ENCODE results near the gene OR4K15. TPM values are rescaled to one million over a fixed set of nuclear protein-coding genes. Genes with fewer than 3 reads are reported as not detected.

Gene OR4K15
- not detected in 2 replicates for total RNA-seq

GRCh38 chr14:19975291-19975690, at the start of gene OR4K15:
Gene OR4K15, plus strand, starts transcription at chr14:19975591. Its CDS starts 0 bp downstream, at chr14:19975591.

GRCh38 chr14:19930617-19931016, 44.8 kb upstream of the OR4K15 start, which contains the start of gene OR4K1:
Gene OR4K1, plus strand, starts transcription at chr14:19930917. Its CDS starts 4,750 bp downstream, at chr14:19935667.

GRCh38 chr14:20001863-20002262, 26.5 kb downstream of the OR4K15 start, which contains the start of gene OR4Q2:
Gene OR4Q2, plus strand, starts transcription at chr14:20002163.

GRCh38 chr14:20019257-20019865, 44.0 kb downstream of the OR4K15 start, which contains the start of gene OR4K14:
Gene OR4K14, minus strand, starts transcription at chr14:20019307. Its CDS starts 4,114 bp downstream, at chr14:20015193.

Other genes with a start within 250 kb of the OR4K15 start
- not detected in 2 replicates for gene OR4Q3, start 232.0 kb upstream of the OR4K15 start, total RNA-seq
- gene OR4M1, start 202.1 kb upstream of the OR4K15 start, total RNA-seq: not detected in 2 replicates
- not detected in 2 replicates for gene OR4N2, start 171.8 kb upstream of the OR4K15 start, total RNA-seq
- not detected in 2 replicates for gene OR4K2, start 100.4 kb upstream of the OR4K15 start, total RNA-seq
- not detected in 2 replicates for gene OR4K5, start 55.0 kb upstream of the OR4K15 start, total RNA-seq
- gene OR4K1, start 44.7 kb upstream of the OR4K15 start, total RNA-seq: not detected in 2 replicates
- gene OR4Q2, start 26.6 kb downstream of the OR4K15 start, total RNA-seq: not detected in 2 replicates
- not detected in 2 replicates for gene OR4K14, start 43.7 kb downstream of the OR4K15 start, total RNA-seq
- gene OR4K13, start 60.4 kb downstream of the OR4K15 start, total RNA-seq: not detected in 2 replicates
- not detected in 2 replicates for gene OR4L1, start 84.5 kb downstream of the OR4K15 start, total RNA-seq
- not detected in 2 replicates for gene OR4K17, start 135.1 kb downstream of the OR4K15 start, total RNA-seq
- gene OR4N5, start 163.2 kb downstream of the OR4K15 start, total RNA-seq: not detected in 2 replicates
- gene OR11G2, start 215.3 kb downstream of the OR4K15 start, total RNA-seq: not detected in 2 replicates
- not detected in 2 replicates for gene OR11H6, start 248.1 kb downstream of the OR4K15 start, total RNA-seq

All from hair follicular keratinocyte (primary cell).